SH-SY5Y (cell line): ENCODE results near the gene LINC00632.

Source experiments
- GATA2 ChIP-seq: IDR thresholded peaks from 2 replicates; pipeline ENCODE4 v1.6.1; 2011; ENCODE audit warnings: mild to moderate bottlenecking, low read depth, low read length
- GATA3 ChIP-seq: IDR thresholded peaks from 2 replicates; pipeline ENCODE4 v1.6.1; 2011; ENCODE audit warnings: low read depth, mild to moderate bottlenecking, low read length, moderate library complexity

DNA sequence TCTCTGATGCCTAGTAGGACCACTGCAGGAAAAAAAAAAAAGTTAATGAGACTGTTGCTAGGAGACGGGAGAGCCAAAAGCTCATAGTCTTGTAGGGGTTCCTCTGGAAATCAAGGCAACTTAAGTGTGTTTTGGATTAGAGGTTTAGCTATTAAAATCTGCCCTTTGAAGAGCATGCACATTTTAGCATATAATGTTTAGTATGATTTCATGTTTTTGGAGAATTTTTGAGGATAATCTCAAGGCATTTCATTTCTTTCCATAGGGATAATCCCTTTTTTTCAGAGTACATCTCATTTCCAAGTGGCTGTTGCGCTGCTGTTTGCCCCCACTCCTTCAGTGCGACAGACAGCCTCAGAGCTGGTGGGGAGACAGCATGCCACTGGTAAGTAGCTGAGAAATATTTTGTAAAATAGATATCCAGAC, at the start of gene LINC00632:
- no peak for TF ChIP-seq GATA3
- TF ChIP-seq GATA2, result no peak
